ENCODE results near the gene B4GALT2.

Gene B4GALT2

GRCh38 chr1:43958351-43959255, 20.4 kb upstream of the B4GALT2 start:
- Histone ChIP-seq H3K9me3 (ENCODE audit: control insufficient read depth in 2 of 2, low read length in 2 of 2) (no peaks in the 10 kb centered on the region), H3K4me1 (ENCODE audit: control insufficient read depth in 2 of 2, insufficient read depth in 2 of 2, low read length in 2 of 2) (no peaks in the 10 kb centered on the region), H3K27ac (ENCODE audit: low read depth in 2 of 2, low read length in 2 of 2) (no peak overlapping the region), H3K27me3 (ENCODE audit: control insufficient read depth in 2 of 2, insufficient read depth in 2 of 2, low read length in 2 of 2) (no peaks in the 10 kb centered on the region), H3K9ac (ENCODE audit: low read depth in 1 of 2, low read length in 2 of 2) (no peak overlapping the region), H3K4me3 (ENCODE audit: low read length in 2 of 2) (no peak overlapping the region), H3K36me3 (ENCODE audit: control insufficient read depth in 2 of 2, insufficient read depth in 2 of 2, low read length in 2 of 2) (peaks cover 29 to 42% of the 10 kb centered on the region in 2 donors)

DNA sequence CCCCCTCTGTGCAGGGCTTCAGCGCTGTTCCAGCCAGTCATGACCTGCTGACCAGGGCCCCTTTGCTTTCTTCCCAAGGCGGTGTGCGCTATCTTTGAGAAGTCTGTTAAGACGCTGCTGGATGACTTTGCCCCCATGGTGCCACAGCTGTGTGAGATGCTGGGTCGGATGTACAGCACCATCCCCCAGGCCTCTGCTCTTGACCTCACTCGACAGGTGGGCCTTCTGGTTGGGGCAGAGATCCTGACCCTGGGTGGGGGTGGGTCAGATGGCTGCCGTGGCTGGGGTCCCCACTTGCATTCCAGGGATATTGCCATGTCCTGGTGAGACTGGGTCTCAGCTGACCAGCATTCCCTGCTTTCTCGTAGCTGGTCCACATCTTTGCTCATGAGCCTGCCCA, 18.2 kb upstream of the B4GALT2 start:
- Histone ChIP-seq H3K27ac (ENCODE audit: low read depth in 2 of 2, low read length in 2 of 2) (no peak overlapping the region), H3K4me3 (ENCODE audit: low read length in 2 of 2) (no peak overlapping the region), H3K4me1 (ENCODE audit: control insufficient read depth in 2 of 2, insufficient read depth in 2 of 2, low read length in 2 of 2) (no peaks in the 10 kb centered on the region), H3K27me3 (ENCODE audit: control insufficient read depth in 2 of 2, insufficient read depth in 2 of 2, low read length in 2 of 2) (no peaks in the 10 kb centered on the region), H3K9ac (ENCODE audit: low read depth in 1 of 2, low read length in 2 of 2) (no peak overlapping the region), H3K9me3 (ENCODE audit: control insufficient read depth in 2 of 2, low read length in 2 of 2) (no peaks in the 10 kb centered on the region), H3K36me3 (ENCODE audit: control insufficient read depth in 2 of 2, insufficient read depth in 2 of 2, low read length in 2 of 2) (peaks cover 29 to 52% of the 10 kb centered on the region in 2 donors)

DNA sequence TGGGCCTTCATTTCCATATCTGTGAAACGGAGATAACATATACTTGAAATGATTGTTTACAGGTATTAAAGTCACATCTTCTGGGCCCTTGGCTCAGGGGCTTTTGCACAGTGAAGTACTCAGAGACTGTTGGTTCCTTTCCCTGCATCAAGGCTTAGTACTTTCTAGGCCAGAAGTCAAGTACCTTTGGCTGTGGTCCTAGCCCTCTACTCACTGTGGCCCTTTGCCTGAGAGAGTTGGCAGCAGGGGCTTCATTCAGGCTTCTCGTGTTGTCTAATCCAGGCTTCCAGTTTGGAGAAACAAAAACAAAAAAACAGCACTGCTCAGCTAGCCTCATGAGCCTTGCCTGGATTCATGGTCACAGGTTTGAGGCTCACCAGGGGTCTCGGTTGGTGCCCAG, 17.3 kb upstream of the B4GALT2 start:
- Histone ChIP-seq H3K9me3 (ENCODE audit: control insufficient read depth in 2 of 2, low read length in 2 of 2) (no peaks in the 10 kb centered on the region), H3K4me1 (ENCODE audit: control insufficient read depth in 2 of 2, insufficient read depth in 2 of 2, low read length in 2 of 2) (no peaks in the 10 kb centered on the region), H3K9ac (ENCODE audit: low read depth in 1 of 2, low read length in 2 of 2) (no peak overlapping the region), H3K27ac (ENCODE audit: low read depth in 2 of 2, low read length in 2 of 2) (no peak overlapping the region), H3K27me3 (ENCODE audit: control insufficient read depth in 2 of 2, insufficient read depth in 2 of 2, low read length in 2 of 2) (no peaks in the 10 kb centered on the region), H3K36me3 (ENCODE audit: control insufficient read depth in 2 of 2, insufficient read depth in 2 of 2, low read length in 2 of 2) (peaks cover 32 to 49% of the 10 kb centered on the region in 2 donors), H3K4me3 (ENCODE audit: low read length in 2 of 2) (no peak overlapping the region)

DNA sequence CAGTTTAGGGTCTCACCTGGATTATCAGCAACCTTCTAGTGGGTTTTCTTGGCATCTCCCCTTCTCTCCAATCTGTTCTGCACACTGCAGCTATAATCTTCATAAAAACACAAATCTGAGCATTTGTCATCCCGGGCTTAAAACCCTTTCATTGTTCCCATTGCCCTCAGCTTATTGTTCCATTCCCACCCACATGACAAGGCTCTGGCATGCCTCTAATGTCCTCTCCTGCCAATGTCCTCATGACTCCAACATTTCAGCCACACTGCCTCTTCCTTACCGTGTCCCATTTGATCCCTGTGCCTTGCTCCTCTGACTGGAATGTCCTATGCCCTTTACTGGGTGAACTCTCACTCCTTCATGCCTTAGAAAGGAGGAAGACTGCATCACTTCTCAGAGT, 16.7 kb upstream of the B4GALT2 start:
- no peak overlapping the region for H3K9ac ChIP-seq (ENCODE audit: low read depth in 1 of 2, low read length in 2 of 2)
- peaks cover 30 to 43% of the 10 kb centered on the region in 2 donors for H3K36me3 ChIP-seq (ENCODE audit: control insufficient read depth in 2 of 2, insufficient read depth in 2 of 2, low read length in 2 of 2)
- H3K4me1 ChIP-seq (ENCODE audit: control insufficient read depth in 2 of 2, insufficient read depth in 2 of 2, low read length in 2 of 2) = no peaks in the 10 kb centered on the region
- H3K27me3 ChIP-seq (ENCODE audit: control insufficient read depth in 2 of 2, insufficient read depth in 2 of 2, low read length in 2 of 2) = no peaks in the 10 kb centered on the region
- no peak overlapping the region for H3K27ac ChIP-seq (ENCODE audit: low read depth in 2 of 2, low read length in 2 of 2)
- no peaks in the 10 kb centered on the region for H3K9me3 ChIP-seq (ENCODE audit: control insufficient read depth in 2 of 2, low read length in 2 of 2)
- no peak overlapping the region for H3K4me3 ChIP-seq (ENCODE audit: low read length in 2 of 2)

DNA sequence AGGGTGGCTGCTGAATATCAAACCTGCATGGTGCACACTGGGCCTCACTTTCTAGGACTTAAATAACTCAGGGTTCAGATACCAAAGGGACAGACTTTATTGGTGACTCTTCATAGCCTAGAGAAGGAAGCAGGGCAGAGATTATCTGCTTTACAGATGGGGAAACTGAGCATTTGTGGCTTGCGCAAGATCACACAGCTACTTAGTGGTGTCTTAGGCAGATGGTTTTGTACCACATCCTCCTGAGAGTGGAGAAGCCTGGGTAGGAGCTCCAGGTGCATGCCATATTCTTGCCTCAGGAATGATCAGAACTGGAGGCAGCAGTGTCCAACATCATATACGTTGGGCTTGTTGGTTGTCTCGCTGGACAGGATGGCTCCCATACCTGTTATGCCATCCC, 16.0 kb upstream of the B4GALT2 start:
- peaks cover 23 to 36% of the 10 kb centered on the region in 2 donors for H3K36me3 ChIP-seq (ENCODE audit: control insufficient read depth in 2 of 2, insufficient read depth in 2 of 2, low read length in 2 of 2)
- H3K9ac ChIP-seq (ENCODE audit: low read depth in 1 of 2, low read length in 2 of 2) = no peak overlapping the region
- no peaks in the 10 kb centered on the region for H3K9me3 ChIP-seq (ENCODE audit: control insufficient read depth in 2 of 2, low read length in 2 of 2)
- no peaks in the 10 kb centered on the region for H3K27me3 ChIP-seq (ENCODE audit: control insufficient read depth in 2 of 2, insufficient read depth in 2 of 2, low read length in 2 of 2)
- no peak overlapping the region for H3K27ac ChIP-seq (ENCODE audit: low read depth in 2 of 2, low read length in 2 of 2)
- H3K4me1 ChIP-seq (ENCODE audit: control insufficient read depth in 2 of 2, insufficient read depth in 2 of 2, low read length in 2 of 2) = no peaks in the 10 kb centered on the region
- no peak overlapping the region for H3K4me3 ChIP-seq (ENCODE audit: low read length in 2 of 2)

- Histone ChIP-seq H3K9me3 (ENCODE audit: control insufficient read depth in 2 of 2, low read length in 2 of 2) (no peaks in the 10 kb centered on the region), H3K4me1 (ENCODE audit: control insufficient read depth in 2 of 2, insufficient read depth in 2 of 2, low read length in 2 of 2) (no peaks in the 10 kb centered on the region), H3K4me3 (ENCODE audit: low read length in 2 of 2) (no peak overlapping the region), H3K27ac (ENCODE audit: low read depth in 2 of 2, low read length in 2 of 2) (no peak overlapping the region), H3K27me3 (ENCODE audit: control insufficient read depth in 2 of 2, insufficient read depth in 2 of 2, low read length in 2 of 2) (no peaks in the 10 kb centered on the region), H3K9ac (ENCODE audit: low read depth in 1 of 2, low read length in 2 of 2) (no peak overlapping the region), H3K36me3 (ENCODE audit: control insufficient read depth in 2 of 2, insufficient read depth in 2 of 2, low read length in 2 of 2) (peaks cover 16 to 27% of the 10 kb centered on the region in 2 donors)
Measured at GRCh38 chr1:43963890-43964289, 15.1 kb upstream of the B4GALT2 start.

DNA sequence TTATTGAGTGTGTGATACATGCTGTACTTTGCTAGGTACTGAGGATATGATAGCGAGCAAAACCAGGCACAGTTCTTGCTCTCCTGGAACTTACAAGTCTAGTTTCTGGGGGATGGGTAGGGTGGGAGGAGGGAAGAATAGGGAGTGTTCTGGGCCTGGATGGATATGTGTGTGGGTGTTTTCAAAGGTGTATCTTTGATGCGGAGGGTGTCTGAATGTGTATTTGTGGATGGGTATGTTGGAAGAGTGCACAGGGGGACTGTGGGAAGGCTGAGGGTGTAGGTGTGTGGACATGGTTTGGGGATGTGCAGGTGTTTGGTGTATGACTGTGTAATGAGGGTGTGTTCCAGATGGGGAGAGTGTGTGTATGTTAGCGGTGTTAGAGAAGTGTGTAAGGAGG, 13.7 kb upstream of the B4GALT2 start:
- H3K9ac ChIP-seq (ENCODE audit: low read depth in 1 of 2, low read length in 2 of 2) = no peak overlapping the region
- H3K27me3 ChIP-seq (ENCODE audit: control insufficient read depth in 2 of 2, insufficient read depth in 2 of 2, low read length in 2 of 2) = no peaks in the 10 kb centered on the region
- H3K9me3 ChIP-seq (ENCODE audit: control insufficient read depth in 2 of 2, low read length in 2 of 2) = no peaks in the 10 kb centered on the region
- peaks cover 1 to 4% of the 10 kb centered on the region in 2 donors for H3K4me1 ChIP-seq (ENCODE audit: control insufficient read depth in 2 of 2, insufficient read depth in 2 of 2, low read length in 2 of 2)
- peaks cover 9 to 22% of the 10 kb centered on the region in 2 donors for H3K36me3 ChIP-seq (ENCODE audit: control insufficient read depth in 2 of 2, insufficient read depth in 2 of 2, low read length in 2 of 2)
- no peak overlapping the region for H3K4me3 ChIP-seq (ENCODE audit: low read length in 2 of 2)
- H3K27ac ChIP-seq (ENCODE audit: low read depth in 2 of 2, low read length in 2 of 2) = no peak overlapping the region

- Histone ChIP-seq H3K27ac (ENCODE audit: low read depth in 2 of 2, low read length in 2 of 2) (no peak overlapping the region), H3K27me3 (ENCODE audit: control insufficient read depth in 2 of 2, insufficient read depth in 2 of 2, low read length in 2 of 2) (no peaks in the 10 kb centered on the region), H3K9ac (ENCODE audit: low read depth in 1 of 2, low read length in 2 of 2) (no peak overlapping the region), H3K4me1 (ENCODE audit: control insufficient read depth in 2 of 2, insufficient read depth in 2 of 2, low read length in 2 of 2) (peaks cover 7 to 14% of the 10 kb centered on the region in 2 donors), H3K4me3 (ENCODE audit: low read length in 2 of 2) (no peak overlapping the region), H3K9me3 (ENCODE audit: control insufficient read depth in 2 of 2, low read length in 2 of 2) (no peaks in the 10 kb centered on the region), H3K36me3 (ENCODE audit: control insufficient read depth in 2 of 2, insufficient read depth in 2 of 2, low read length in 2 of 2) (peaks cover 11 to 20% of the 10 kb centered on the region in 2 donors)
Measured at GRCh38 chr1:43968348-43968948, 10.6 kb upstream of the B4GALT2 start.

GRCh38 chr1:43969416-43969745, 9.6 kb upstream of the B4GALT2 start:
- Histone ChIP-seq H3K27ac (ENCODE audit: low read depth in 2 of 2, low read length in 2 of 2) (no peak overlapping the region), H3K4me1 (ENCODE audit: control insufficient read depth in 2 of 2, insufficient read depth in 2 of 2, low read length in 2 of 2) (peaks cover 13 to 22% of the 10 kb centered on the region in 2 donors), H3K4me3 (ENCODE audit: low read length in 2 of 2) (peak overlapping the region in 1 of 2 donors; percentile 65), H3K36me3 (ENCODE audit: control insufficient read depth in 2 of 2, insufficient read depth in 2 of 2, low read length in 2 of 2) (peaks cover 11 to 16% of the 10 kb centered on the region in 2 donors), H3K27me3 (ENCODE audit: control insufficient read depth in 2 of 2, insufficient read depth in 2 of 2, low read length in 2 of 2) (no peaks in the 10 kb centered on the region), H3K9ac (ENCODE audit: low read depth in 1 of 2, low read length in 2 of 2) (no peak overlapping the region), H3K9me3 (ENCODE audit: control insufficient read depth in 2 of 2, low read length in 2 of 2) (no peaks in the 10 kb centered on the region)

DNA sequence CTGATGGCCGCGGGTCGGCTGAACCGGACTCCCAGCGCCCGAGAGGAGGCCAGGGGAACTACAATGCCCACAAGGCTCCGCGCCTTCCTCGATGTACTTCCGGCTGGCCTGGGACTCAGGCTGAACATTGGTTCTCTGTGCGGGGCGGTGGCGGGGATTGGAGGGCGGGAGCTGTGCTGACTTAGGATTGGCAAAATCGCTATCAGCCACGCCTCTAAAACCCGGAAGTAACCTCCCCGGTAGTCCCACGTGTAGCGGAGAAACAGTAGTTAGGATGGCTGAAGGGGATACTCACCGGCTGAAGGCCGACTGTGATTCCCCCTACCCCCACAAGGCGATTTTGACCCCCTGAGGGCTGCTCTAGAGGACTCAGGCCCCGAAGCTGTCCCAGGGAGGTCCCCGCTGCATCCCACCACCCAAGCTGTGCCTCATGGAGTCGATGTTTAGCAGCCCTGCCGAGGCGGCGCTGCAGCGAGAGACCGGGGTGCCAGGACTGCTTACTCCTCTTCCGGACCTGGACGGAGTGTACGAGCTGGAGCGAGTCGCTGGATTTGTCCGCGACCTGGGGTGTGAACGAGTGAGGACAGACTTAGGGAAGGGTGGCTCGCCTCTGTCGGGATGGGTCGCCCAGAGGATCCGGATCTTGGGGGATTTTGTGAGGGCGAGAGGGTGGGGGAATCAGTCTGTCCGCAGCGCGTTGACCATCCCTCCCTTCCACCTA, 9.1 kb upstream of the B4GALT2 start, which contains the start of gene DPH2:
DPH2 (plus strand) TSS at position 265 of the 721 bp plus-strand sequence; CDS start at position 431, 166 bp downstream.
- Histone ChIP-seq H3K36me3 (ENCODE audit: control insufficient read depth in 2 of 2, insufficient read depth in 2 of 2, low read length in 2 of 2) (peaks cover 11 to 12% of the 10 kb centered on the region in 2 donors), H3K9ac (ENCODE audit: low read depth in 1 of 2, low read length in 2 of 2) (peak within 1 kb of the TSS; percentile 60 to 67), H3K27me3 (ENCODE audit: control insufficient read depth in 2 of 2, insufficient read depth in 2 of 2, low read length in 2 of 2) (no peaks in the 10 kb centered on the region), H3K4me3 (ENCODE audit: low read length in 2 of 2) (peak within 1 kb of the TSS; percentile 91 to 97), H3K4me1 (ENCODE audit: control insufficient read depth in 2 of 2, insufficient read depth in 2 of 2, low read length in 2 of 2) (peaks cover 13 to 22% of the 10 kb centered on the region in 2 donors), H3K27ac (ENCODE audit: low read depth in 2 of 2, low read length in 2 of 2) (peak within 1 kb of the TSS in 1 of 2 donors; percentile 38), H3K9me3 (ENCODE audit: control insufficient read depth in 2 of 2, low read length in 2 of 2) (no peaks in the 10 kb centered on the region)
